ENCODE data around the gene ZNF232.
"Not testable (repeated sequence)": the region's sequence is repeated elsewhere in the genome, so short reads cannot be mapped to it uniquely, and the experiment has no call there.

ZNF232 gene
- total RNA-seq = 0.79 to 10.8 (median 4.8) reads per million in 17 experiments

DNA sequence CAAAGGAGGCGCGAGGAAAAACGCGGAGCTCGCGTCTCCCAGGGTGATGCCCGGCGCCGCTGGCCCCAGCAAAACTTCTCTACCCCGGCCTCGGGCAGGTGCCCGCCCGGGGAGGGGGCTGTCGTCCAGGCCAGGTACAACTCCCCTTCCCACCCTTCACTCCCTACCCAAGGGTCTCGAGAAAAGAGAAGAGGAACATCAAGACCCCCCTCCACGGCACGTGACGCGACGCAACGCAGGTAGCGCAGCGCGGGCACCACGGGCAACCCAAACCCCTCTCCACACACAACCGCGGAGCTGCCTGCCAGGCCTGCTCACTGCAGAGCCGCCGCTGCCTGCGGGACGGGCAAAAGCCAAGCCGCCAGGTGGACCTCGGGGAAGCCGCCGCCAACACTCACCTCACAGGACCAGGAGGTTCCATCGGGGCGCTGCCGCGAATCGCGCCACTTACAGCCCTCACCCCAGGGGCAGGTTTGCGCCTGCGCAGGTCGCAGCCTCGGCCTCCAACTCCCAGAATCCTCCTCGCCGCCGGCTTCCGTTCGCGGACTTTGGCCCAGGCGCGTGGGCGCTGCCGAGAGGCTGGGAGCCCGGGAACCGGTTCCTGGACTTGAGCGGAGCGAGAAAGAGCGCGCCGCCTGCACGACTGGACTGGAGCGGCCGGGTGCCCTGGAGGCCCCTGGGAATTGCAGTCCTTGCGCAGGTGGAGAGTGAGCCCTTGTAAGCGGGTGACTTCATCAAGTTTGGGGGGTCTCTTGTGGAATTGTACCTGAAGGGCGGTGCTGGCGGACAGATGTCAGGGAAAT, at the start of gene ZNF232:
Gene ZNF232 (minus strand): TSS at position 477 of the 803 bp plus-strand sequence. CDS start 56 bp downstream, at position 421.
- peak; percentile 97 to 99 (median 98) for DNase-seq

DNA sequence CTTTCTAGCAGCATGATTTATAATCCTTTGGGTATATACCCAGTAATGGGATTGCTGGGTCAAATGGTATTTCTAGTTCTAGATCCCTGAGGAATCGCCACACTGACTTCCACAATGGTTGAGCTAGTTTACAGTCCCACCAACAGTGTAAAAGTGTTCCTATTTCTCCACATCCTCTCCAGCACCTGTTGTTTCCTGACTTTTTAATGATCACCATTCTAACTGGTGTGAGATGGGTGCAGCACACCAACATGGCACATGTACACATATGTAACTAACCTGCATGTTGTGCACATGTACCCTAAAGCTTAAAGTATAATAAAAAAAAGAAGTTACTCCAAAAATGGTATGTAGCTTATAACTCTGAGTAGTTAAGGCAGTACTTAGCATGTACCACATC, 49.0 kb upstream of the ZNF232 start:
- not testable (repeated sequence) for DNase-seq

GRCh38 chr17:5146122-5146521, 34.4 kb upstream of the ZNF232 start:
- DNase-seq = not testable (repeated sequence)

DNA sequence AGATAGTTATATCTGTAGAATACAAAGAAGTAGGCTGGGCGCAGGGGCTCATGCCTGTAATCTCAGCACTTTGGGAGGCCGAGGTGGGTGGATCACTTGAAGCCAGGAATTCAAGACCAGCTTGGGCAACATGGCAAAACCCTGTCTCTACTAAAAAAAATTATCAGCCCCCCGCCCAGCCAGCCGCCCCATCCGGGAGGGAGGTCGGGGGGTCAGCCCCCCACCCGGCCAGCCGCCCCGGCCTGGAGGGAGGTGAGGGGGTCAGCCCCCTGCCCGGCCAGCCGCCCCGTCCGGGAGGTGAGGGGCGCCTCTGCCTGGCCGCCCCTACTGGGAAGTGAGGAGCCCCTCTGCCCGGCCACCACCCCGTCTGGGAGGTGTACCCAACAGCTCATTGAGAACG, 31.2 kb upstream of the ZNF232 start:
- DNase-seq = not testable (repeated sequence)

- DNase-seq = no peak
Observed at GRCh38 chr17:5139458-5139732, 27.7 kb upstream of the ZNF232 start.

- no peak for DNase-seq
Observed at GRCh38 chr17:5138616-5139457, 27.2 kb upstream of the ZNF232 start.

- DNase-seq = not testable (repeated sequence)
Observed at GRCh38 chr17:5138198-5138544, 26.5 kb upstream of the ZNF232 start.

DNA sequence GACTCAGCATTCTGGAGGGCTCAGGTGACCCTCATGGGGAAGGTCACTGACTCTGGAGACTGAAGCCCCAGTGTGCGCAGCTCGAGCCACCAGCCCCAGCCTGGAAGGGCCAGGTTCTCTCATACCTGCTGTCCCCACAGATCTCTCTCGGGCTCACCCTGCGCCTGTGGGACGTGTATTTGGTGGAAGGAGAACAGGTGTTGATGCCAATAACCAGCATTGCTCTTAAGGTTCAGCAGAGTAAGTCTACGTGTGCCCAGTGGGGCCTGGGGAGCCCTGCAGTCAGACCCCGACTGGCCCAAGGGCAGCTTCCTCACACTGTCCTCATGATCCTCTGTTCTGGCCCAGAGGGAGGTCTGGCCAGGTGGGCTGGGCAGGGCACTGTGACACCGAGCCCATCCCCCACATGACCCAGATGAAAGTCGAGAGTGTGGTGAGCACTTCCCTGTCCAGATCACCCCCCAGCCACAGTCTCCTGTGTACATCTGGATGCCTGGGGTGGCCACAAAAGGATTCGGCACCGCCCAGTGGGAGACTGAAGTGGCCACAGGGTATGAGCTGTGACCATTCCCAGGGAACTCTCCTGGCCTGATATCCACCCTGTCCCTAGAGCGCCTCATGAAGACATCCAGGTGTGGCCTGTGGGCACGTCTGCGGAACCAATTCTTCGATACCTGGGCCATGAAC, 26.0 kb upstream of the ZNF232 start:
- DNase-seq = not testable (repeated sequence)

GRCh38 chr17:5136580-5137412, 25.1 kb upstream of the ZNF232 start:
- not testable (repeated sequence) for DNase-seq

DNA sequence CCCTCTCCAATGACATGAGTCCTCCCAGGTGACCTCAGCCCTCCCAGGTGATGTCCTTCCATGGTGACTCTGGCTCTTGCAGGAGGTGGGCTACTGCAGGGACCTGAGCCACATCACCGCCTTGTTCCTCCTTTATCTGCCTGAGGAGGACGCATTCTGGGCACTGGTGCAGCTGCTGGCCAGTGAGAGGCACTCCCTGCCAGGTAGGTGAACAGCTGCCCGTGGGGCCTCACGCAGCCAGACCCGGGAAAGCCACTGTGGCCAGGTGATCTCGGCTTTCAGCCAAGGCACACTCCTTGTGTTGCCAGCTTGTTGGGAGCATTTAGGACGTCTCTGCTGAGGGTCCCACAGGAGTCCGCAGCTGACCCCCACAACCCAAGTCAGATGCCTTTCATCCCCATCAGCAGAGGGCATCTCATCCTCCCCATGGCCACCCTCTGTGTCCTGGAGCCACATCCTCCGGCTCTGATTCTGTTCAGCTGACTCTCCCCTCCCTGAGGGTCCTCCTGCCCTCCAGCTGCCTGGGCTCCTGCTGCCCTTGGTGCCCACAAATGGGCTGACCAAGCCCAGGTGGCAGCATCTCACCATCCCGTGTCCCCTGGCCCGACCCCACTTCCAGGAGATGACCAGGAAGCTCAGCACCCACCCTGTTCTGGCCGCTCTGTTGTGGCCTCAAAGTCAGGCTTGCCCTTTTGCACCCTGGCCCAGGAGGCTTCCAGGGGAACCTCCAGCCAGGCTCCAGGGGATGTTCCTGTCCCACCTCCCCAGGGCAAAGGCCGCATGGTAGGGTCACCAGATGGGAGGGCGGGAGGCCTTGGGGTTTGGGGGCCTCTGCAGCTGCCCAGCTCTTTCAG, 24.3 kb upstream of the ZNF232 start:
- no peak for DNase-seq

- not testable (repeated sequence) for DNase-seq
Observed at GRCh38 chr17:5135131-5135712, 23.5 kb upstream of the ZNF232 start.

DNA sequence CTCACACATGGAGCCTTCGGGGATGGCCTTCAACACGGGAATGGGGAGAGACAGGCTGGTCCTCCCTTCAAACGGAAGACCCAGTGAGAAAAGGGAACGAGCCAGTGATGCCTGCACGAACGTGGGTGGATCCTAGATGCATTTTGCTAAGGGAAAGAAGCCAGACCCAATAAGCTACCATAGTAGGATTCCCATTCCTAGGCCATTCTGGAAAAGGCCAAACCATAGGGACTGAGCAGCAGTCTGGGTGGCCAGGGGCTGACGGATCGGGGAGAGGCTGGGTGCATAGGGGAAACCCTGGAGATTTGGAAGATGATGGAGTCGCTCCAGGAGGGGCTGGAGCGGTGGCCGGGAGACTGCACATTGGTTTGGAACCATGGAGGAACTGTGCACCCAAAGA, 22.9 kb upstream of the ZNF232 start:
- not testable (repeated sequence) for DNase-seq

DNA sequence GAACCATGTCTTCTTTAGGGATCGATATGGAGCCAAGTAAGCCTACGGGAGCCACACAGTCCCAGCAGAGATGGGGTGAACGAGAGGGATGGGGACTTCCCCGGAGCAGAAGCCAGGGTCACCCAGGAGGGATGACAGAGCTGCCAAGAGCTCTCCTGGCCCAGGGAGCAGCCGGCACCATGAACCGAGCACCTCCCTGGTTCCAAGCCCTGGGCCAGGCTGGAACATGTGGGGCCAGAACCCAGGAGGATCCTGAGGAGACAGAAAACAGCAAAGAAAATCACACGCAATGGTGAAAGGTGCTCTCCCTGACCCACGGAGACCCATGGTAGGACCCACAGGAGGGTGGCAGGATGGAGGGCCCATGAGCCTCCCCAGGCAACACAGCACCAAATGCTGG, 22.3 kb upstream of the ZNF232 start:
- DNase-seq = not testable (repeated sequence)

- DNase-seq = no peak
Observed at GRCh38 chr17:5133311-5133710, 21.6 kb upstream of the ZNF232 start.

- DNase-seq = peak in 1 of 4 experiments; percentile 12
Observed at GRCh38 chr17:5132503-5133225, 21.0 kb upstream of the ZNF232 start.

GRCh38 chr17:5131799-5132502, 20.3 kb upstream of the ZNF232 start:
- DNase-seq = not testable (repeated sequence)

DNA sequence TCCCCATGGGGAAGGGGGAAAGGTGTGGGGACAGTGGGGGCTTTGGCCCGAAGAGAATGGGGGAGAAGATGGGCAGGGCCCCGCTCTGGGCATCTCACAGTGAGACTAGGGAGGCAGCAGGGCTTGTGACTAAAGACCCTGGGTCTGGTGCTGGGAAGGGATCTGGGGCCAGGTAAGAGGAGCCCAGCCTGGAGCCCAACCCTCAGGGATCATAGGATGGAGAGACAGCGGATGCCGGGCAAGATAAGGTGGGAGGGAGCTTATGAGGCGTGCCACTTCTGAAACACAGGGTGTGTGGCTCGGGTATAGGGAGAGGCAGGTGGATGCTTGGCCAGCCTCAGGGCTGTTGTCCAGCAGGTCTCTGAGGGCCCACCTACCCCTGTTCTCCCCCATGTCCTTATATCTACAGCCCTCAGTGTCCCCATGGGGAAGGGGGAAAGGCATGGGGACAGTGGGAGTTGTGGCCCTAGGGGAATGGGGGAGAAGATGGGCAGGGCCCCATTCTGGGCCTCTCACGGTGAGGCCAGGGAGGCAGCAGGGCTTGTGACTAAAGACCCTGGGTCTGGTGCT, 19.6 kb upstream of the ZNF232 start:
- DNase-seq = no peak

GRCh38 chr17:5130687-5131086, 19.0 kb upstream of the ZNF232 start:
- DNase-seq = not testable (repeated sequence)

- DNase-seq = not testable (repeated sequence)
Observed at GRCh38 chr17:5130261-5130660, 18.6 kb upstream of the ZNF232 start.
